Measurements from ENCODE around the gene NRXN3. TPM values are rescaled to one million over a fixed set of nuclear protein-coding genes. Genes with fewer than 3 reads are reported as not detected.

The NRXN3 gene
- total and polyA plus RNA-seq, 2 experiments from 2014 or later = 5.7 to 7.1 TPM

DNA sequence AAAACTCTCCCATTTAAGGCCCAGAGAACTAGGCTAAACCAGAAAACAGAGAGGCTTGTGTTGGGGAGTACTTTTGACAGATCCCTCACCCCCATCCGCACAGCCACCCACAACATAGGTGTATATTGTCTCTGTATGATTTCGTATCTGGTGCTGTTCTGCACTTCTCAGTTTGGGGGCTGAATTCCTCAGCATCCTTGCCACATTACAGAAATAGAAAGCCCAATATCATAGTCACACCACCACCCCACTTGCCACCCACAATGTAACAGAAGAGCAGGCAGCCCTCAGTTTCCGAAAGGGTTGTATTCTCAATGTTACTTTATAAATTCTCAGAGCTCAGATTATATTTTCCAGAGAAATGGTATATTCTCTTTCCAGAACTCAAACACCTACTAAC lies 1090.2 kb downstream of the NRXN3 start:
- H3K9me2 ChIP-seq (replicated peaks; ENCODE audit: insufficient read depth) = no peaks in the 10 kb centered on the region
- H3K4me2 ChIP-seq = no peak overlapping the region
- no peaks in the 10 kb centered on the region for H3K4me1 ChIP-seq (ENCODE audit: insufficient read depth)
- H2AFZ ChIP-seq = no peak overlapping the region
- no peaks in the 10 kb centered on the region for H3K79me2 ChIP-seq
- H3K27me3 ChIP-seq = no peaks in the 10 kb centered on the region
- no peak overlapping the region for H3K27ac ChIP-seq
- no peak overlapping the region for H3K4me3 ChIP-seq
- no peaks in the 10 kb centered on the region for H3K9me3 ChIP-seq (ENCODE audit: low read depth)
- no peaks in the 10 kb centered on the region for H3K36me3 ChIP-seq (replicated peaks; ENCODE audit: insufficient read depth, low read depth)
- no peak for DNase-seq (ENCODE audit: low spot score)
- H4K20me1 ChIP-seq (ENCODE audit: insufficient read depth, poor library complexity, severe bottlenecking) = no peaks in the 10 kb centered on the region
- TF ChIP-seq CTCF (IDR thresholded peaks at IDR 0.05; ENCODE audit: poor library complexity) (no peak), EZH2phosphoT487 (IDR thresholded peaks at IDR 0.05; ENCODE audit: low read depth, severe bottlenecking, unreplicated experiment) (no peak), EZH2 (IDR thresholded peaks at IDR 0.05; ENCODE audit: borderline replicate concordance) (no peak)
- WGBS (ENCODE audit: low lambda C conversion rate, missing lambda C conversion rate) = 90% methylated on average over 3 of the region's 3 CpGs

DNA sequence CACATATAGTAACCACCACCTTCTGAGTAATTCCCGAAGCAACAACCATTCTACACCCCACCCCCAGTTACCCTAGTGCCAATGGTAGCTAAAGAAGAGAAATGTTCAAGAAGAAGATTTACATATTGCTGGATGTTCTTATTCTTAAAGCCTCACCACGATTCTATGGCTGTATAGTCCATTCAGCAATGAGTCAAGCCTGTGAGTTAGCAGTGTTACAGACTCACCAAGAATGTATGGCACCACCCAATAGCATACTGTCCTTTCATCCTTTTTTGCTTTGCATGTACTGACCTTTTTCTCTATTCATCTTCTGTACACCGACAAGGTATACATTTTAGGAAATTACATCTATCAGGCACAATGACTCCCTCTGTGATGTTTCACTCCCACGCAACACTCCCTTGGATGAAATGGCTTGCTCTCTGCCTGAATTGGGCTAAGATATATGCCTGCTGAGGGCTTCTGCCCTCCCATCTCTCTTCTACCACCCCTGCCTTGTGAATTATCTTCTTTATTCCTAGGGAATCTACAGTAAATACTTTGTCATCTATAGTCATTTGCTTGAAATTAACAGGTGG lies 1095.3 kb downstream of the NRXN3 start:
- Histone ChIP-seq H3K27me3 (no peaks in the 10 kb centered on the region), H3K4me3 (no peak overlapping the region), H3K27ac (no peak overlapping the region), H2AFZ (no peak overlapping the region), H3K9me3 (ENCODE audit: low read depth) (no peaks in the 10 kb centered on the region), H3K9me2 (replicated peaks; ENCODE audit: insufficient read depth) (no peaks in the 10 kb centered on the region), H3K36me3 (replicated peaks; ENCODE audit: insufficient read depth, low read depth) (no peaks in the 10 kb centered on the region), H3K4me1 (ENCODE audit: insufficient read depth) (no peaks in the 10 kb centered on the region), H3K79me2 (no peaks in the 10 kb centered on the region), H4K20me1 (ENCODE audit: insufficient read depth, poor library complexity, severe bottlenecking) (no peaks in the 10 kb centered on the region), H3K4me2 (no peak overlapping the region)
- no peak for DNase-seq (ENCODE audit: low spot score)
- no peak for TF ChIP-seq CTCF (IDR thresholded peaks at IDR 0.05; ENCODE audit: poor library complexity)
- no peak for TF ChIP-seq EZH2 (IDR thresholded peaks at IDR 0.05; ENCODE audit: borderline replicate concordance)
- TF ChIP-seq EZH2phosphoT487 (IDR thresholded peaks at IDR 0.05; ENCODE audit: low read depth, severe bottlenecking, unreplicated experiment) = no peak
- 94% methylated on average over 4 of the region's 4 CpGs for WGBS (ENCODE audit: low lambda C conversion rate, missing lambda C conversion rate)

- TF ChIP-seq EZH2 (IDR thresholded peaks at IDR 0.05; ENCODE audit: borderline replicate concordance) (no peak), CTCF (IDR thresholded peaks at IDR 0.05; ENCODE audit: poor library complexity) (no peak), EZH2phosphoT487 (IDR thresholded peaks at IDR 0.05; ENCODE audit: low read depth, severe bottlenecking, unreplicated experiment) (no peak)
- H4K20me1 ChIP-seq (ENCODE audit: insufficient read depth, poor library complexity, severe bottlenecking) = no peaks in the 10 kb centered on the region
Measured at GRCh38 chr14:79270361-79270760, 1100.2 kb downstream of the NRXN3 start.

DNA sequence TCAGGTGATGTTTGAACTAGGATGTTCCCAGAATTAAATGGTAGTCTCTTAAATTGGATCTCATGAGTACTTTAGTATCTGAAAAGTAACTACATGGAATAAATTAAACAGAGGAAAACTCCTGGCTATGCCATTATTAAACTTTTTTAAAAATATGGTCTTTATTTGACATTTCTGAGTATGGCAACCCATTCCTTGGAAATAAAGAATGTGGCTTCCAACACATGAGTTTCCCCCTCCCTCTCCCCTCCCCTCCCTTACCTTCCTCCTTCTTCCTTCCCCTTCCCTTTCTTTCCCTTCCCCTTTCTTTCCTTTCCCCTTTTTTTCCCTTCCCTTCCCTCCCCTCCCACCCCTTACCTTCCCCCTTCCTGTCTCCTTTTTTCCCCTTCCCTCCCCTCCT lies 1100.9 kb downstream of the NRXN3 start:
- H3K4me3 ChIP-seq = no peak overlapping the region
- H2AFZ ChIP-seq = no peak overlapping the region
- TF ChIP-seq EZH2phosphoT487 (IDR thresholded peaks at IDR 0.05; ENCODE audit: low read depth, severe bottlenecking, unreplicated experiment) = no peak
- TF ChIP-seq EZH2 (IDR thresholded peaks at IDR 0.05; ENCODE audit: borderline replicate concordance) = no peak
- no peak for TF ChIP-seq CTCF (IDR thresholded peaks at IDR 0.05; ENCODE audit: poor library complexity)
- H4K20me1 ChIP-seq (ENCODE audit: insufficient read depth, poor library complexity, severe bottlenecking) = no peaks in the 10 kb centered on the region
- H3K27me3 ChIP-seq = peaks cover 4% of the 10 kb centered on the region
- no peak overlapping the region for H3K4me2 ChIP-seq
- no peaks in the 10 kb centered on the region for H3K79me2 ChIP-seq
- H3K9me2 ChIP-seq (replicated peaks; ENCODE audit: insufficient read depth) = no peaks in the 10 kb centered on the region
- no peaks in the 10 kb centered on the region for H3K36me3 ChIP-seq (replicated peaks; ENCODE audit: insufficient read depth, low read depth)
- no peak overlapping the region for H3K27ac ChIP-seq
- no peaks in the 10 kb centered on the region for H3K4me1 ChIP-seq (ENCODE audit: insufficient read depth)
- no peak for DNase-seq (ENCODE audit: low spot score)
- no peaks in the 10 kb centered on the region for H3K9me3 ChIP-seq (ENCODE audit: low read depth)

More at GRCh38 chr14:79270361-79270760, 1100.2 kb downstream of the NRXN3 start:
- Histone ChIP-seq H3K4me3 (no peak overlapping the region), H3K27me3 (no peaks in the 10 kb centered on the region), H3K4me1 (ENCODE audit: insufficient read depth) (no peaks in the 10 kb centered on the region), H3K27ac (no peak overlapping the region), H3K9me3 (ENCODE audit: low read depth) (no peaks in the 10 kb centered on the region), H3K9me2 (replicated peaks; ENCODE audit: insufficient read depth) (no peaks in the 10 kb centered on the region), H3K4me2 (no peak overlapping the region), H3K36me3 (replicated peaks; ENCODE audit: insufficient read depth, low read depth) (no peaks in the 10 kb centered on the region), H2AFZ (no peak overlapping the region), H3K79me2 (no peaks in the 10 kb centered on the region)
- DNase-seq (ENCODE audit: low spot score) = no peak
- WGBS (ENCODE audit: low lambda C conversion rate, missing lambda C conversion rate) = 86% methylated on average over 3 of the region's 3 CpGs
